ENCODE data around the gene MIS12. TPM values are rescaled to one million over a fixed set of nuclear protein-coding genes. Genes with fewer than 3 reads are reported as not detected.

The MIS12 gene
- total RNA-seq, 4 donors from 2014 or later: 9.1 to 45.3 (median 19.3) TPM

GRCh38 chr17:5513628-5514027 is 27.3 kb downstream of the MIS12 start:
- H3K9me3 ChIP-seq: no peaks in the 10 kb centered on the region
- ATAC-seq (no peak), DNase-seq (no peak)
- in situ Hi-C loops (cut with MboI; ENCODE audit: low sequenced_read_pairs in 4 of 4) (no loop called here), intact Hi-C loops (cut with DNase I; ENCODE audit: low total_unique reads) (no loop called here)
- H3K27me3 ChIP-seq: no peaks in the 10 kb centered on the region
- TF ChIP-seq CTCF (IDR thresholded peaks at IDR 0.05 in 4 of 5, conservative IDR thresholded peaks at IDR 0.05 in 1 of 5) (no peak), POLR2A (IDR thresholded peaks at IDR 0.05) (no peak)
- H3K4me3 ChIP-seq: no peak overlapping the region
- no peak overlapping the region for H3K27ac ChIP-seq
- no peaks in the 10 kb centered on the region for H3K36me3 ChIP-seq
- no peaks in the 10 kb centered on the region for H3K4me1 ChIP-seq

GRCh38 chr17:5514976-5515375 is 28.6 kb downstream of the MIS12 start:
- Histone ChIP-seq H3K27ac (no peak overlapping the region), H3K4me1 (no peaks in the 10 kb centered on the region), H3K27me3 (no peaks in the 10 kb centered on the region), H3K4me3 (no peak overlapping the region), H3K36me3 (no peaks in the 10 kb centered on the region), H3K9me3 (no peaks in the 10 kb centered on the region)
- intact Hi-C loops (cut with DNase I; ENCODE audit: low total_unique reads) (no loop called here), in situ Hi-C loops (cut with MboI; ENCODE audit: low sequenced_read_pairs in 4 of 4) (no loop called here)
- TF ChIP-seq CTCF (IDR thresholded peaks at IDR 0.05 in 4 of 5, conservative IDR thresholded peaks at IDR 0.05 in 1 of 5) (no peak), POLR2A (IDR thresholded peaks at IDR 0.05) (no peak)
- ATAC-seq (no peak), DNase-seq (no peak)

- Histone ChIP-seq H3K27ac (no peak overlapping the region), H3K36me3 (no peaks in the 10 kb centered on the region), H3K9me3 (no peaks in the 10 kb centered on the region), H3K27me3 (no peaks in the 10 kb centered on the region), H3K4me3 (no peak overlapping the region), H3K4me1 (no peaks in the 10 kb centered on the region)
- intact Hi-C loops (cut with DNase I; ENCODE audit: low total_unique reads): no loop called here
- DNase-seq (no peak), ATAC-seq (peak; percentile 45 to 55)
- TF ChIP-seq CTCF (IDR thresholded peaks at IDR 0.05 in 4 of 5, conservative IDR thresholded peaks at IDR 0.05 in 1 of 5) (no peak), POLR2A (IDR thresholded peaks at IDR 0.05) (no peak)
- in situ Hi-C loops (cut with MboI; ENCODE audit: low sequenced_read_pairs in 4 of 4): no loop called here
Observed at GRCh38 chr17:5516060-5516792, 29.9 kb downstream of the MIS12 start.

- ATAC-seq (no peak), DNase-seq (no peak)
- intact Hi-C loops (cut with DNase I; ENCODE audit: low total_unique reads) (no loop called here), in situ Hi-C loops (cut with MboI; ENCODE audit: low sequenced_read_pairs in 4 of 4) (no loop called here)
- TF ChIP-seq CTCF (IDR thresholded peaks at IDR 0.05 in 4 of 5, conservative IDR thresholded peaks at IDR 0.05 in 1 of 5) (no peak), POLR2A (IDR thresholded peaks at IDR 0.05) (no peak)
- H3K27ac ChIP-seq: no peak overlapping the region
- H3K4me3 ChIP-seq: no peak overlapping the region
- no peaks in the 10 kb centered on the region for H3K9me3 ChIP-seq
- no peaks in the 10 kb centered on the region for H3K36me3 ChIP-seq
- no peaks in the 10 kb centered on the region for H3K27me3 ChIP-seq
- peaks cover 12 to 13% of the 10 kb centered on the region in 2 donors for H3K4me1 ChIP-seq
Observed at GRCh38 chr17:5522476-5522875, 36.1 kb downstream of the MIS12 start.

GRCh38 chr17:5523249-5523648 is 36.9 kb downstream of the MIS12 start:
- DNase-seq (no peak), ATAC-seq (no peak)
- no peak for TF ChIP-seq CTCF (IDR thresholded peaks at IDR 0.05 in 4 of 5, conservative IDR thresholded peaks at IDR 0.05 in 1 of 5)
- TF ChIP-seq POLR2A (IDR thresholded peaks at IDR 0.05): no peak
- Histone ChIP-seq H3K4me3 (no peak overlapping the region), H3K27ac (no peak overlapping the region), H3K4me1 (peaks cover 15 to 18% of the 10 kb centered on the region in 2 donors), H3K27me3 (no peaks in the 10 kb centered on the region), H3K36me3 (no peaks in the 10 kb centered on the region), H3K9me3 (no peaks in the 10 kb centered on the region)
- in situ Hi-C loops (cut with MboI; ENCODE audit: low sequenced_read_pairs in 4 of 4): no loop called here
- intact Hi-C loops (cut with DNase I; ENCODE audit: low total_unique reads): no loop called here
